GM23338 (cell line): ENCODE measurements around the gene KDM4B. TPM values are rescaled to one million over a fixed set of nuclear protein-coding genes. Genes with fewer than 3 reads are reported as not detected.

Experiments
- ATAC-seq: fragments of 200-7000 bp; cut with Tn5 transposase; 3 replicates; pipeline ENCODE4 v1.9.1; 2020
- DNase-seq: peaks from one replicate; pipeline ENCODE4 v3.0.0-alpha.2; 2015; ENCODE audit warnings: low spot score
- H2AFZ ChIP-seq: fragments of 200-600 bp; sonication (generic); 2 replicates; pipeline ENCODE4 v1.8.0; 2016; ENCODE audit warnings: antibody characterized with exemption, mild to moderate bottlenecking, moderate library complexity
- H3F3A ChIP-seq: fragments of 200-600 bp; sonication (generic); replicated peaks from 2 replicates; pipeline ENCODE4 v1.8.0; 2017; ENCODE audit warnings: antibody characterized with exemption, mixed run types, low read depth
- H3K27ac ChIP-seq: fragments of 200-600 bp; sonication (generic); 2 replicates; pipeline ENCODE4 v1.6.1; 2016; ENCODE audit warnings: low read depth
- H3K27me3 ChIP-seq: fragments of 200-600 bp; sonication (generic); 2 replicates; pipeline ENCODE4 v1.8.0; 2016; ENCODE audit warnings: mild to moderate bottlenecking, mixed run types, moderate library complexity; ENCODE audit not compliant: insufficient read depth
- H3K36me3 ChIP-seq: fragments of 200-600 bp; sonication (generic); 2 replicates; pipeline ENCODE4 v1.8.0; 2016; ENCODE audit warnings: mild to moderate bottlenecking; ENCODE audit not compliant: insufficient read depth
- H3K4me1 ChIP-seq: fragments of 200-600 bp; sonication (generic); 2 replicates; pipeline ENCODE4 v1.8.0; 2016; ENCODE audit warnings: mild to moderate bottlenecking, moderate library complexity; ENCODE audit not compliant: insufficient read depth
- H3K4me2 ChIP-seq: fragments of 200-600 bp; sonication (generic); 2 replicates; pipeline ENCODE4 v1.7.1; 2017; ENCODE audit warnings: mixed run types
- H3K4me3 ChIP-seq: fragments of 200-600 bp; sonication (generic); 2 replicates; pipeline ENCODE4 v1.6.1; 2016; ENCODE audit warnings: mixed run types
- H3K79me2 ChIP-seq: fragments of 200-600 bp; sonication (generic); replicated peaks from 2 replicates; pipeline ENCODE4 v1.8.0; 2017; ENCODE audit warnings: mild to moderate bottlenecking; ENCODE audit not compliant: insufficient read depth
- H3K9me2 ChIP-seq: fragments of 200-600 bp; sonication (generic); 2 replicates; pipeline ENCODE4 v1.8.0; 2017; ENCODE audit not compliant: insufficient read depth
- H4K20me1 ChIP-seq: fragments of 200-600 bp; sonication (generic); replicated peaks from 2 replicates; pipeline ENCODE4 v1.8.0; 2017; ENCODE audit warnings: mild to moderate bottlenecking; ENCODE audit not compliant: insufficient read depth
- H3K27ac Mint-ChIP-seq: 2 replicates; pipeline ENCODE4 v1.8.0; 2020; ENCODE audit warnings: inconsistent platforms, mild to moderate bottlenecking, moderate library complexity, mixed read lengths
- H3K27me3 Mint-ChIP-seq: 3 replicates; pipeline ENCODE4 v1.8.0; 2022; ENCODE audit warnings: low read depth, mild to moderate bottlenecking, moderate library complexity, mixed read lengths, inconsistent platforms; ENCODE audit not compliant: insufficient read depth, poor library complexity
- H3K36me3 Mint-ChIP-seq: 3 replicates; pipeline ENCODE4 v1.8.0; 2021; ENCODE audit warnings: low read depth, mild to moderate bottlenecking, inconsistent platforms, moderate library complexity, mixed read lengths
- H3K4me1 Mint-ChIP-seq: 3 replicates; pipeline ENCODE4 v1.8.0; 2020; ENCODE audit warnings: mild to moderate bottlenecking, inconsistent platforms, mixed read lengths
- H3K4me3 Mint-ChIP-seq: 3 replicates; pipeline ENCODE4 v1.8.0; 2021; ENCODE audit warnings: moderate library complexity, mild to moderate bottlenecking, inconsistent platforms, mixed read lengths
- H3K9me3 Mint-ChIP-seq: 3 replicates; pipeline ENCODE4 v1.8.0; 2020; ENCODE audit warnings: moderate library complexity, mild to moderate bottlenecking, inconsistent platforms, mixed read lengths
- CREB1 ChIP-seq: fragments of 250-450 bp; sonication (Bioruptor Pico); IDR thresholded peaks from 2 replicates; pipeline ENCODE4 v1.5.0; 2020; ENCODE audit warnings: low read depth, mild to moderate bottlenecking, moderate library complexity
- CTCF ChIP-seq, 2 experiments: fragments of 200-600 bp in 1 of 2; sonication (generic) in 1 of 2; conservative IDR thresholded peaks; 2 replicates each; pipeline versions ENCODE4 v1.5.1 to v1.6.1; 2016 to 2017; ENCODE audit warnings: antibody characterized with exemption in 2 of 2, low read depth in 2 of 2, mild to moderate bottlenecking in 2 of 2, moderate library complexity in 1 of 2
- JUNB ChIP-seq: IDR thresholded peaks from one replicate; pipeline ENCODE4 v1.6.1; 2016; ENCODE audit warnings: antibody characterized with exemption; ENCODE audit not compliant: unreplicated experiment
- polyA plus RNA-seq: library from polyadenylated mRNA; unstranded; fragments of >200 nt; fragmentation: Nextera tagmentation; extraction: Ambion mirVana; gene quantifications from 2 replicates; pipeline ENCODE4 v1.2.1, GENCODE V29; 2016
- total RNA-seq: library from RNA; depleted of rRNA; stranded (reverse); fragments of >200 nt; shearing (Covaris generic); gene quantifications from 2 replicates; pipeline ENCODE4 v1.2.3, GENCODE V29; 2014
- TF ChIP-seq, protein P1 (sequence below): IDR thresholded peaks from one replicate; pipeline ENCODE4 v1.6.1; 2018; ENCODE audit warnings: antibody characterized with exemption; ENCODE audit not compliant: unreplicated experiment
- TF ChIP-seq, protein P2 (sequence below): fragments of 250-450 bp; sonication (Bioruptor Pico); IDR thresholded peaks from 2 replicates; pipeline ENCODE4 v1.5.0; 2020; ENCODE audit warnings: mild to moderate bottlenecking, moderate library complexity
- TF ChIP-seq, protein P3 (sequence below): IDR thresholded peaks from 2 replicates; pipeline ENCODE4 v1.6.1; 2016; ENCODE audit warnings: antibody characterized with exemption

The KDM4B gene
- total and polyA plus RNA-seq, 2 experiments from 2014 or later = 9.1 to 27.6 TPM

DNA sequence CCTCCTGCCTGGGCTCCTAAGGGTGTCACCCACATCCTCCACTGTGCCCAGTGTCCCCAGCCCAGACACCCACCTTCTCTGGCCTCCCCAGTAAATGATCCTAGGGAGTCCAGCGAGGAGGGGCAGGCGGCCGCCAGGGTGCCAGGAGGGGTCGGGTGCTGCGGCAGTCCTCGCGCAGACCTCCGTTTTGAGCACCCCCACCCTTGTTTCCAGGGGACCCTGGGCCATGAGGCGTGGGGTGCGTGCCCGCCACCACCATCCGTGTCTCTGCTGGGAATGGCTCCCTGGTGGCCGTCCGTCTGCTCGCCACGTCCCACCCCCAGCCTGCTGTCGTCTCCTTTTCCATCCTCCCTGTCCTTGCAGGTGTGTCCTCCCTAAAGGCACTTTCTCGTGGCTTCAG is 133.0 kb downstream of the KDM4B start (continued):
- TF ChIP-seq CTCF (conservative IDR thresholded peaks at IDR 0.05; ENCODE audit: low read depth in 2 of 2) = no peak

GRCh38 chr19:5102520-5102919 is 133.6 kb downstream of the KDM4B start:
- Histone ChIP-seq H3K9me2 (no peaks in the 10 kb centered on the region), H3K27me3 (no peaks in the 10 kb centered on the region), H4K20me1 (no peaks in the 10 kb centered on the region), H3K36me3 (peaks cover 5% of the 10 kb centered on the region; the same call in 1 of the 2 replicates), H2AFZ (no peak overlapping the region), H3K4me1 (no peaks in the 10 kb centered on the region), H3K4me3 (no peak overlapping the region), H3K4me2 (no peak overlapping the region), H3F3A (no peaks in the 10 kb centered on the region), H3K27ac (no peak overlapping the region), H3K79me2 (no peaks in the 10 kb centered on the region)
- Mint-ChIP-seq H3K27me3 (peaks cover 13% of the 10 kb centered on the region), H3K4me3 (no peak overlapping the region), H3K36me3 (peaks cover 37% of the 10 kb centered on the region), H3K4me1 (no peaks in the 10 kb centered on the region; the same call in 2 of the 3 replicates), H3K27ac (no peak overlapping the region), H3K9me3 (peaks cover 27% of the 10 kb centered on the region)
- ATAC-seq (no peak), DNase-seq (no peak)
- TF ChIP-seq, protein P1, sequence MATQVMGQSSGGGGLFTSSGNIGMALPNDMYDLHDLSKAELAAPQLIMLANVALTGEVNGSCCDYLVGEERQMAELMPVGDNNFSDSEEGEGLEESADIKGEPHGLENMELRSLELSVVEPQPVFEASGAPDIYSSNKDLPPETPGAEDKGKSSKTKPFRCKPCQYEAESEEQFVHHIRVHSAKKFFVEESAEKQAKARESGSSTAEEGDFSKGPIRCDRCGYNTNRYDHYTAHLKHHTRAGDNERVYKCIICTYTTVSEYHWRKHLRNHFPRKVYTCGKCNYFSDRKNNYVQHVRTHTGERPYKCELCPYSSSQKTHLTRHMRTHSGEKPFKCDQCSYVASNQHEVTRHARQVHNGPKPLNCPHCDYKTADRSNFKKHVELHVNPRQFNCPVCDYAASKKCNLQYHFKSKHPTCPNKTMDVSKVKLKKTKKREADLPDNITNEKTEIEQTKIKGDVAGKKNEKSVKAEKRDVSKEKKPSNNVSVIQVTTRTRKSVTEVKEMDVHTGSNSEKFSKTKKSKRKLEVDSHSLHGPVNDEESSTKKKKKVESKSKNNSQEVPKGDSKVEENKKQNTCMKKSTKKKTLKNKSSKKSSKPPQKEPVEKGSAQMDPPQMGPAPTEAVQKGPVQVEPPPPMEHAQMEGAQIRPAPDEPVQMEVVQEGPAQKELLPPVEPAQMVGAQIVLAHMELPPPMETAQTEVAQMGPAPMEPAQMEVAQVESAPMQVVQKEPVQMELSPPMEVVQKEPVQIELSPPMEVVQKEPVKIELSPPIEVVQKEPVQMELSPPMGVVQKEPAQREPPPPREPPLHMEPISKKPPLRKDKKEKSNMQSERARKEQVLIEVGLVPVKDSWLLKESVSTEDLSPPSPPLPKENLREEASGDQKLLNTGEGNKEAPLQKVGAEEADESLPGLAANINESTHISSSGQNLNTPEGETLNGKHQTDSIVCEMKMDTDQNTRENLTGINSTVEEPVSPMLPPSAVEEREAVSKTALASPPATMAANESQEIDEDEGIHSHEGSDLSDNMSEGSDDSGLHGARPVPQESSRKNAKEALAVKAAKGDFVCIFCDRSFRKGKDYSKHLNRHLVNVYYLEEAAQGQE = no peak
- TF ChIP-seq, protein P2, sequence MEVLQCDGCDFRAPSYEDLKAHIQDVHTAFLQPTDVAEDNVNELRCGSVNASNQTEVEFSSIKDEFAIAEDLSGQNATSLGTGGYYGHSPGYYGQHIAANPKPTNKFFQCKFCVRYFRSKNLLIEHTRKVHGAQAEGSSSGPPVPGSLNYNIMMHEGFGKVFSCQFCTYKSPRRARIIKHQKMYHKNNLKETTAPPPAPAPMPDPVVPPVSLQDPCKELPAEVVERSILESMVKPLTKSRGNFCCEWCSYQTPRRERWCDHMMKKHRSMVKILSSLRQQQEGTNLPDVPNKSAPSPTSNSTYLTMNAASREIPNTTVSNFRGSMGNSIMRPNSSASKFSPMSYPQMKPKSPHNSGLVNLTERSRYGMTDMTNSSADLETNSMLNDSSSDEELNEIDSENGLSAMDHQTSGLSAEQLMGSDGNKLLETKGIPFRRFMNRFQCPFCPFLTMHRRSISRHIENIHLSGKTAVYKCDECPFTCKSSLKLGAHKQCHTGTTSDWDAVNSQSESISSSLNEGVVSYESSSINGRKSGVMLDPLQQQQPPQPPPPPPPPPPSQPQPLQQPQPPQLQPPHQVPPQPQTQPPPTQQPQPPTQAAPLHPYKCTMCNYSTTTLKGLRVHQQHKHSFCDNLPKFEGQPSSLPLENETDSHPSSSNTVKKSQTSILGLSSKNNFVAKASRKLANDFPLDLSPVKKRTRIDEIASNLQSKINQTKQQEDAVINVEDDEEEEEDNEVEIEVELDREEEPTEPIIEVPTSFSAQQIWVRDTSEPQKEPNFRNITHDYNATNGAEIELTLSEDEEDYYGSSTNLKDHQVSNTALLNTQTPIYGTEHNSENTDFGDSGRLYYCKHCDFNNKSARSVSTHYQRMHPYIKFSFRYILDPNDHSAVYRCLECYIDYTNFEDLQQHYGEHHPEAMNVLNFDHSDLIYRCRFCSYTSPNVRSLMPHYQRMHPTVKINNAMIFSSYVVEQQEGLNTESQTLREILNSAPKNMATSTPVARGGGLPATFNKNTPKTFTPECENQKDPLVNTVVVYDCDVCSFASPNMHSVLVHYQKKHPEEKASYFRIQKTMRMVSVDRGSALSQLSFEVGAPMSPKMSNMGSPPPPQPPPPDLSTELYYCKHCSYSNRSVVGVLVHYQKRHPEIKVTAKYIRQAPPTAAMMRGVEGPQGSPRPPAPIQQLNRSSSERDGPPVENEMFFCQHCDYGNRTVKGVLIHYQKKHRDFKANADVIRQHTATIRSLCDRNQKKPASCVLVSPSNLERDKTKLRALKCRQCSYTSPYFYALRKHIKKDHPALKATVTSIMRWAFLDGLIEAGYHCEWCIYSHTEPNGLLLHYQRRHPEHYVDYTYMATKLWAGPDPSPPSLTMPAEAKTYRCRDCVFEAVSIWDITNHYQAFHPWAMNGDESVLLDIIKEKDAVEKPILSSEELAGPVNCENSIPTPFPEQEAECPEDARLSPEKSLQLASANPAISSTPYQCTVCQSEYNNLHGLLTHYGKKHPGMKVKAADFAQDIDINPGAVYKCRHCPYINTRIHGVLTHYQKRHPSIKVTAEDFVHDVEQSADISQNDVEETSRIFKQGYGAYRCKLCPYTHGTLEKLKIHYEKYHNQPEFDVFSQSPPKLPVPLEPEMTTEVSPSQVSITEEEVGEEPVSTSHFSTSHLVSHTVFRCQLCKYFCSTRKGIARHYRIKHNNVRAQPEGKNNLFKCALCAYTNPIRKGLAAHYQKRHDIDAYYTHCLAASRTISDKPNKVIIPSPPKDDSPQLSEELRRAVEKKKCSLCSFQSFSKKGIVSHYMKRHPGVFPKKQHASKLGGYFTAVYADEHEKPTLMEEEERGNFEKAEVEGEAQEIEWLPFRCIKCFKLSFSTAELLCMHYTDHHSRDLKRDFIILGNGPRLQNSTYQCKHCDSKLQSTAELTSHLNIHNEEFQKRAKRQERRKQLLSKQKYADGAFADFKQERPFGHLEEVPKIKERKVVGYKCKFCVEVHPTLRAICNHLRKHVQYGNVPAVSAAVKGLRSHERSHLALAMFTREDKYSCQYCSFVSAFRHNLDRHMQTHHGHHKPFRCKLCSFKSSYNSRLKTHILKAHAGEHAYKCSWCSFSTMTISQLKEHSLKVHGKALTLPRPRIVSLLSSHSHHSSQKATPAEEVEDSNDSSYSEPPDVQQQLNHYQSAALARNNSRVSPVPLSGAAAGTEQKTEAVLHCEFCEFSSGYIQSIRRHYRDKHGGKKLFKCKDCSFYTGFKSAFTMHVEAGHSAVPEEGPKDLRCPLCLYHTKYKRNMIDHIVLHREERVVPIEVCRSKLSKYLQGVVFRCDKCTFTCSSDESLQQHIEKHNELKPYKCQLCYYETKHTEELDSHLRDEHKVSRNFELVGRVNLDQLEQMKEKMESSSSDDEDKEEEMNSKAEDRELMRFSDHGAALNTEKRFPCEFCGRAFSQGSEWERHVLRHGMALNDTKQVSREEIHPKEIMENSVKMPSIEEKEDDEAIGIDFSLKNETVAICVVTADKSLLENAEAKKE (CRISPR knock-in tag) = no peak
- no peak for TF ChIP-seq JUNB
- TF ChIP-seq CREB1 (CRISPR knock-in tag) = no peak
- TF ChIP-seq, protein P3, sequence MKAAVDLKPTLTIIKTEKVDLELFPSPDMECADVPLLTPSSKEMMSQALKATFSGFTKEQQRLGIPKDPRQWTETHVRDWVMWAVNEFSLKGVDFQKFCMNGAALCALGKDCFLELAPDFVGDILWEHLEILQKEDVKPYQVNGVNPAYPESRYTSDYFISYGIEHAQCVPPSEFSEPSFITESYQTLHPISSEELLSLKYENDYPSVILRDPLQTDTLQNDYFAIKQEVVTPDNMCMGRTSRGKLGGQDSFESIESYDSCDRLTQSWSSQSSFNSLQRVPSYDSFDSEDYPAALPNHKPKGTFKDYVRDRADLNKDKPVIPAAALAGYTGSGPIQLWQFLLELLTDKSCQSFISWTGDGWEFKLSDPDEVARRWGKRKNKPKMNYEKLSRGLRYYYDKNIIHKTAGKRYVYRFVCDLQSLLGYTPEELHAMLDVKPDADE = no peak
